Measurements from ENCODE around the gene NXF1.
A peak's percentile ranks its signal among the peaks of the same experiment; 100 is the strongest.
"Not testable (repeated sequence)": the region's sequence is repeated elsewhere in the genome, so short reads cannot be mapped to it uniquely, and the experiment has no call there.

The NXF1 gene

DNA sequence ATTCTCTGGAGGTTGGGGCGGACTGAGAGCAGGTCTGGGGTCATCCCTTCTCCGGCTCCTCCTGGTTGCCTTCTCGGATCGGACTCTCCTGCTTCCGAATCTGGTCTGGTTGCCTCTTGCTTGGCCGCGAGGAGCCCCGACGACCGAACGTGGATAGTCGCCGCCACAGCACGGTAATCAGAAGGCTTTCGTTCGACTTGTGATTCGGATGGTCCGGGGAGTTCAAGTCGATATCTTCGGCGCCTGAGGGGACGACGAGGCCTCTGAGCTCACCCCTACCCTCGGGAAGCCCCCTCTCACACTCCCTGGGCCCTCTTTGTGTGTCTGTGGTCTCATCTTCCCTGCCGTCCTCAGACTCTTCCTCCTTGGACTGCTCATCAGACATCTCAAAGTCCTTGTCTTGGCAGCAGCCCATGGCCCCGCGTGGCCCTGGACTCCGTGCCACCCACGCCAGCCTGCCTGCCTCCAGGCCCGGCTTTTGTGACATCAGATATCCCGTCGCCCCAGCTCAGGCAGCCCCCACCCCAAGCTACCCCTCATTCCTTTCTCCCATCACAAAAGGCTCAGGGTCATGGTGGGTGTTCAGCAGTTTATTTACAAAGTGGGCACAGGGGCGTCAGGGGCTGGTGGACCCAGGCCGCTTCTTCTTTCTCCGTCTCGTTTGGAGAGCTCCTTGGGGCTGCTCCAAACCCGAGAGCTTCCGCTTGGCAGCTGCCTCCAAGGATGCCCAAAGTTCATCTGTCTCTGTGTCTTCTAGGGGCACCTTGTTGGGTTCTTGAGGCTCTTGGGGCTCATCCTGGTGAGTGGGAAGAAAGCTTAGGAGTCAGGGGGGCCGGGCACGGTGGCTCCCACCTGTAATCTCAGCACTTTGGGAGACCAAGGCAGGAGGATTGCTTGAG lies 27.3 kb upstream of the NXF1 start, which contains the start of gene TEX54:
Gene TEX54 (minus strand): TSS at position 506 of the 899 bp plus-strand sequence.
- H3K9ac ChIP-seq = peak within 1 kb of the TSS; percentile 93
- peak within 1 kb of the TSS; percentile 69 for H2AFZ ChIP-seq (ENCODE audit: low read depth)
- TF ChIP-seq, protein P1, sequence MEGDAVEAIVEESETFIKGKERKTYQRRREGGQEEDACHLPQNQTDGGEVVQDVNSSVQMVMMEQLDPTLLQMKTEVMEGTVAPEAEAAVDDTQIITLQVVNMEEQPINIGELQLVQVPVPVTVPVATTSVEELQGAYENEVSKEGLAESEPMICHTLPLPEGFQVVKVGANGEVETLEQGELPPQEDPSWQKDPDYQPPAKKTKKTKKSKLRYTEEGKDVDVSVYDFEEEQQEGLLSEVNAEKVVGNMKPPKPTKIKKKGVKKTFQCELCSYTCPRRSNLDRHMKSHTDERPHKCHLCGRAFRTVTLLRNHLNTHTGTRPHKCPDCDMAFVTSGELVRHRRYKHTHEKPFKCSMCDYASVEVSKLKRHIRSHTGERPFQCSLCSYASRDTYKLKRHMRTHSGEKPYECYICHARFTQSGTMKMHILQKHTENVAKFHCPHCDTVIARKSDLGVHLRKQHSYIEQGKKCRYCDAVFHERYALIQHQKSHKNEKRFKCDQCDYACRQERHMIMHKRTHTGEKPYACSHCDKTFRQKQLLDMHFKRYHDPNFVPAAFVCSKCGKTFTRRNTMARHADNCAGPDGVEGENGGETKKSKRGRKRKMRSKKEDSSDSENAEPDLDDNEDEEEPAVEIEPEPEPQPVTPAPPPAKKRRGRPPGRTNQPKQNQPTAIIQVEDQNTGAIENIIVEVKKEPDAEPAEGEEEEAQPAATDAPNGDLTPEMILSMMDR (conservative IDR thresholded peaks at IDR 0.05; ENCODE audit: low read depth, low read length) = no peak
- peak within 1 kb of the TSS; percentile 31 for H3K4me3 ChIP-seq (IDR thresholded peaks at IDR 0.05; ENCODE audit: insufficient read depth, low read depth, low read length)
- H3K4me2 ChIP-seq = peak within 1 kb of the TSS; percentile 75
- peak within 1 kb of the TSS; percentile 80 for H3K27ac ChIP-seq
- H3K36me3 ChIP-seq (ENCODE audit: insufficient read depth) = peaks cover 6% of the 10 kb centered on the region; the same call in 1 of the 2 replicates
- no peaks in the 10 kb centered on the region for H3K27me3 ChIP-seq (ENCODE audit: insufficient read depth, low read depth)
- H3K4me1 ChIP-seq (ENCODE audit: low read depth, poor library complexity, severe bottlenecking) = peaks cover 52% of the 10 kb centered on the region
- H4K20me1 ChIP-seq (ENCODE audit: insufficient read depth) = no peaks in the 10 kb centered on the region
- peaks cover 55% of the 10 kb centered on the region for H3K79me2 ChIP-seq (ENCODE audit: insufficient read depth, low read depth)

DNA sequence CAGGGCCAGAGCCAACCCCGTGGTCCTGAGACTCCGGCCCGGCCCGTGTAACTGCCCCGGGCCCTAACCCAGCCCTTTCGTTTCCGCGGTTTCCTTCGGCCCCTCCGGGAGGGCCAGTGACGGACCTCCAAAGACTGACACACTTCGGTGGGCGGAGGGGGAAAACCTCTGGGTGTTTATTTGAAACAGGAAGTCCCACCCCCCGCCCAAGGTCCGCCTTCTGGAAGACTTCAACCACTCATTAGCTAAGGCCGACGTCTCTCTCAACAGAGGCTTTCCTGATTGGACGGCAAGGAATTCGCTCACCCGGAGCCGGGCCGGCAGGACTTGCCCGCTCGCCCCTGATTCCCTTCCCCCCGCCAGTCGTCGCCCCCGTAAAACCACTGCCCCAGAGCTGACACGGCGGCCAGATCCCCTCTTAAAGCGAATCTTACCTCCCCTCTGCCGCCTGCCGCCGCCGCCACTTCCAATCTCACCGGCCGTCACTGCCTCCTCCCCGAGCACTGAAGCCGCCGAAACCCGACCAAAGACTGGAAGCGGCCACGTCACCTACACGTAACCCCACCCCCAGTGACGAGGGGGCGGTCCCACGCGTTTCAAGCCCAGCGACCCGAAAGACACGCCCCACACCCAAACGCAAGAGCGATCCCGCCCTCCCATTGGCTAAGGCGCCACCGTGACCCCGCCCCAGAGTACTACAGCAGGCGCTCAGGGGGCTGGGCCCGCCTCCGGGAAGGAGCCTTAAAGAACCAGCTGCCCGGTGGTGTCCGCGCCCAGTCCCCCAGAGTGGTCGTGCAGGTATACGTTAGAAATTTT lies 26.5 kb upstream of the NXF1 start, which contains the start of gene STX5:
Gene STX5 (minus strand): TSS at position 532 of the 816 bp plus-strand sequence. CDS start 808 bp downstream, outside the sequence.
- peak within 1 kb of the TSS; percentile 80 for H3K27ac ChIP-seq
- no peaks in the 10 kb centered on the region for H4K20me1 ChIP-seq (ENCODE audit: insufficient read depth)
- peak within 1 kb of the TSS; percentile 75 for H3K4me2 ChIP-seq
- no peaks in the 10 kb centered on the region for H3K27me3 ChIP-seq (ENCODE audit: insufficient read depth, low read depth)
- TF ChIP-seq, protein P1 (conservative IDR thresholded peaks at IDR 0.05; ENCODE audit: low read depth, low read length) = no peak
- H3K4me1 ChIP-seq (ENCODE audit: low read depth, poor library complexity, severe bottlenecking) = peaks cover 45% of the 10 kb centered on the region
- H2AFZ ChIP-seq (ENCODE audit: low read depth) = peak within 1 kb of the TSS; percentile 69
- peak within 1 kb of the TSS; percentile 31 for H3K4me3 ChIP-seq (IDR thresholded peaks at IDR 0.05; ENCODE audit: insufficient read depth, low read depth, low read length)
- H3K9ac ChIP-seq = peak within 1 kb of the TSS; percentile 93
- no peaks in the 10 kb centered on the region; the same call in 1 of the 2 replicates for H3K36me3 ChIP-seq (ENCODE audit: insufficient read depth)
- H3K79me2 ChIP-seq (ENCODE audit: insufficient read depth, low read depth) = peaks cover 47% of the 10 kb centered on the region

DNA sequence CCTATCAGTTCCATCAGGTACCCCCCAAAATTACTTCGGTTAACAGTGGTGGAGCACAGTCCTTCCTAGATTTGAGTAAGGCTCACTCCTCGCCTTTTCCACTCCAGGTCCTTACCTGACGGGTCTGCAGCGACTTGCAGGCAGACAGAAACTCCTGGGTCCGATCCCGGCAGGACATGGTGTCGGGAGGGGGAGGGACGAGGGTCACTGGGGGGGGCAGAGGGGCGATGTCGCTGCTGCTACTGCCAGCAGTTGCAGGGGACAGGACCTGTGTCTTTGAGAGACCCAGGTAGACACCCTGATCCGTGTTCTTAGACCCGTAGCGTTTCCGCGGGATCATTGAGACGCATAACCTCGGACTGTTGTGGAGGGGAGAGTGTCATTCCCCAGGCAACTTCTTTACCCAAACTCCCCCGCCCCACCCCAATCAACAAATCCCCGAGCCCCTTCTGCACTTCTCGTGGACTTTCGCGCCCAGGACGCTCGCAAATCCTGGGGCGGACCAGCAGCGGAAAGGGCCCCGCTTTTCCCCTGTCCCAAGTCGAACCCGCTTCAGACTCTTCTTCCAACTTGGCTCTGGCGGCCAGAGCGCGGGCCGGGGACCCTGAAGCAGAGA lies 25.8 kb upstream of the NXF1 start:
- H3K27ac ChIP-seq = peak overlapping the region; percentile 80; the same call in 1 of the 2 replicates
- no peaks in the 10 kb centered on the region; the same call in 1 of the 2 replicates for H3K36me3 ChIP-seq (ENCODE audit: insufficient read depth)
- H4K20me1 ChIP-seq (ENCODE audit: insufficient read depth) = no peaks in the 10 kb centered on the region
- H3K27me3 ChIP-seq (ENCODE audit: insufficient read depth, low read depth) = no peaks in the 10 kb centered on the region
- H2AFZ ChIP-seq (ENCODE audit: low read depth) = peak overlapping the region; percentile 69
- TF ChIP-seq, protein P1 (conservative IDR thresholded peaks at IDR 0.05; ENCODE audit: low read depth, low read length) = no peak
- H3K4me3 ChIP-seq (IDR thresholded peaks at IDR 0.05; ENCODE audit: insufficient read depth, low read depth, low read length) = peak overlapping the region; percentile 31
- peaks cover 40% of the 10 kb centered on the region for H3K79me2 ChIP-seq (ENCODE audit: insufficient read depth, low read depth)
- peak overlapping the region; percentile 93 for H3K9ac ChIP-seq
- peaks cover 38% of the 10 kb centered on the region for H3K4me1 ChIP-seq (ENCODE audit: low read depth, poor library complexity, severe bottlenecking)
- peak overlapping the region; percentile 50 for H3K4me2 ChIP-seq

DNA sequence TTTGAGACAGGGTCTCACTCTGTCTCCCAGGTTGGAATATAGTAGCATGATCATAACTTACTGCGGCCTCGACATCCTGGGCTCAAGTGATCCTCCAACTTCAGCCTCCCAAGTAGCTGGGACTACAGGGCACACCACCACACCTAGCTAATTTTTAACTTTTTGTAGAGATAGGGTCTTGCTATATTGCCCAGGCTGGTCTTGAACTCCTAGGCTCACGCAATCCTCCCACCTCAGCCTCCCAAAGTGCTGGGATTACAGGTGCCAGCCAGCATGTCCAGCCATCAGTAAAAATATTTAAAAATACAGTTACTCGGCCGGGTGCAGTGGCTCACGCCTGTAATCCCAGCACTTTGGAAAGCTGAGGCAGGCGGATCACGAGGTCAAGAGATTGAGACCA lies 22.9 kb upstream of the NXF1 start:
- H3K27me3 ChIP-seq (ENCODE audit: insufficient read depth, low read depth); H3K36me3 ChIP-seq (ENCODE audit: insufficient read depth); H2AFZ ChIP-seq (ENCODE audit: low read depth); H3K27ac ChIP-seq; H3K9ac ChIP-seq; H3K4me3 ChIP-seq (IDR thresholded peaks at IDR 0.05; ENCODE audit: insufficient read depth, low read depth, low read length); H4K20me1 ChIP-seq (ENCODE audit: insufficient read depth); H3K4me2 ChIP-seq: not testable (repeated sequence)
- Histone ChIP-seq H3K79me2 (ENCODE audit: insufficient read depth, low read depth) (peaks cover 30% of the 10 kb centered on the region), H3K4me1 (ENCODE audit: low read depth, poor library complexity, severe bottlenecking) (peaks cover 22% of the 10 kb centered on the region)

Data from KMS-11 (cell line).